GM18909 (cell line): Measurements from ENCODE around the gene NLGN4X.

Source experiments
- ATAC-seq: cut with Tn5 transposase; IDR thresholded peaks from one replicate; pipeline ENCODE4 v1.9.1; 2021; ENCODE audit warnings: mild to moderate bottlenecking; ENCODE audit not compliant: unreplicated experiment, poor library complexity

NLGN4X gene

GRCh38 chrX:6021316-6022091, 207.2 kb downstream of the NLGN4X start:
- ATAC-seq: peak; percentile 80

GRCh38 chrX:6019076-6019475, 209.6 kb downstream of the NLGN4X start:
- ATAC-seq: no peak

GRCh38 chrX:6015423-6015822, 213.2 kb downstream of the NLGN4X start:
- ATAC-seq: no peak

GRCh38 chrX:6012357-6012756, 216.3 kb downstream of the NLGN4X start:
- no peak for ATAC-seq

GRCh38 chrX:6005856-6006255, 222.8 kb downstream of the NLGN4X start:
- ATAC-seq: no peak

GRCh38 chrX:6004529-6004928, 224.1 kb downstream of the NLGN4X start:
- ATAC-seq: no peak

GRCh38 chrX:6002056-6002455, 226.6 kb downstream of the NLGN4X start:
- ATAC-seq: no peak

- ATAC-seq: no peak
These were observed 229.8 kb downstream of the NLGN4X start for GRCh38 chrX:5998901-5999300.

GRCh38 chrX:5998456-5998855, 230.2 kb downstream of the NLGN4X start:
- no peak for ATAC-seq

GRCh38 chrX:5991393-5991792, 237.3 kb downstream of the NLGN4X start:
- ATAC-seq: no peak

- ATAC-seq: no peak
These were observed 249.3 kb downstream of the NLGN4X start for GRCh38 chrX:5979338-5979737.

- ATAC-seq: no peak
These were observed 252.3 kb downstream of the NLGN4X start for GRCh38 chrX:5976332-5976731.

- ATAC-seq: no peak
These were observed 257.4 kb downstream of the NLGN4X start for GRCh38 chrX:5971300-5971699.

GRCh38 chrX:5965406-5965805, 263.3 kb downstream of the NLGN4X start:
- no peak for ATAC-seq

GRCh38 chrX:5959286-5959685, 269.4 kb downstream of the NLGN4X start:
- no peak for ATAC-seq

GRCh38 chrX:5958523-5958922, 270.1 kb downstream of the NLGN4X start:
- ATAC-seq: no peak

GRCh38 chrX:5957506-5957905, 271.2 kb downstream of the NLGN4X start:
- ATAC-seq: no peak

- ATAC-seq: no peak
These were observed 292.2 kb downstream of the NLGN4X start for GRCh38 chrX:5936438-5936837.

- no peak for ATAC-seq
These were observed 300.4 kb downstream of the NLGN4X start for GRCh38 chrX:5928224-5928623.

GRCh38 chrX:5916945-5917344, 311.7 kb downstream of the NLGN4X start:
- no peak for ATAC-seq

GRCh38 chrX:5915783-5916182, 312.9 kb downstream of the NLGN4X start:
- no peak for ATAC-seq

GRCh38 chrX:5907207-5907606, 321.5 kb downstream of the NLGN4X start:
- ATAC-seq: no peak
